Measurements from ENCODE around the gene SOST.

The SOST gene

DNA sequence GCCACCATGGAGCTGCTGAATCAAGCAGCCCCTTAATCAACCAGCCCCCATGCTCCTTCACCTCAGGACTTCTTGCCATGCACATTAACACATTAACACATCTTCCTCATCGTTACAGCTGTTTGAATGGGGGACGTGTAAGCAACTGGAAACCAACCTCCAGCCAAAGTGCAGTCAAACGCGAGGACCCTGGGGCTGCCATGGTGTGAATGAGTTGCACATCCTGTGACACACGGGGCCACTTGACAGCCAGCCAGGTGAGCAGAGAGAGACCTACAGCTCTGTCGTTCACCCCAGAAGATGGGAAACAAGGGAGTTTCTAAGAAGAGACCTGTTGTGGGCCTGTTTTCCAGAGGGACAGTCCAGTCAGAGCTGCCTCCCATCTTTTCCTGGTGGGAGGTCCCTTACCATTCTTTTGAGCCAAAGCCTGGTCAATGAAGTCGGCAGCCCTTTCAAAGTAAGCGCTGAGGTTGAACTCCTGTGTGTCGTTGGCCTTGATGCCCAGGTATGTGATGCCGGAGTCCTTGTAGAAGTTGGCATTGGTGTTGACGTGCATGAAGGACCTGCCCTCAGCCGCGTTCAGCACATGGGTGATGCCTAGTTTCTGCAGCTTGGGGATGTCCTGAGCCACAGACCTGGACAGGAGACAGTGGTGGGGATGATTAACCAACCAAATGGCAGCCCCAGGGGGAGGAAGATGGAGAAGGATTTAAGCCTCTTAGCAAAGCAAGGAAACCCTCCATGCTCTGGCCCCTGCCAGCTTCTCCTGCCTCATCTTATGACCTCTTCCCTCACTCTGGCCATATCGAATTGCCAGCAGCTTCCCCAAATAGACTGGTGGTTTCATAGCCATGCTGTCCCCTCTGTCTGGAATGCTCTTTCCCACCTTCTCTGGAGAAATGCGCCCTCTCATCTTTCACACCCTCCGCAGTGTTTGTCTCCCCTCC, 16.0 kb upstream of the SOST start:
- DNase-seq: no peak

DNA sequence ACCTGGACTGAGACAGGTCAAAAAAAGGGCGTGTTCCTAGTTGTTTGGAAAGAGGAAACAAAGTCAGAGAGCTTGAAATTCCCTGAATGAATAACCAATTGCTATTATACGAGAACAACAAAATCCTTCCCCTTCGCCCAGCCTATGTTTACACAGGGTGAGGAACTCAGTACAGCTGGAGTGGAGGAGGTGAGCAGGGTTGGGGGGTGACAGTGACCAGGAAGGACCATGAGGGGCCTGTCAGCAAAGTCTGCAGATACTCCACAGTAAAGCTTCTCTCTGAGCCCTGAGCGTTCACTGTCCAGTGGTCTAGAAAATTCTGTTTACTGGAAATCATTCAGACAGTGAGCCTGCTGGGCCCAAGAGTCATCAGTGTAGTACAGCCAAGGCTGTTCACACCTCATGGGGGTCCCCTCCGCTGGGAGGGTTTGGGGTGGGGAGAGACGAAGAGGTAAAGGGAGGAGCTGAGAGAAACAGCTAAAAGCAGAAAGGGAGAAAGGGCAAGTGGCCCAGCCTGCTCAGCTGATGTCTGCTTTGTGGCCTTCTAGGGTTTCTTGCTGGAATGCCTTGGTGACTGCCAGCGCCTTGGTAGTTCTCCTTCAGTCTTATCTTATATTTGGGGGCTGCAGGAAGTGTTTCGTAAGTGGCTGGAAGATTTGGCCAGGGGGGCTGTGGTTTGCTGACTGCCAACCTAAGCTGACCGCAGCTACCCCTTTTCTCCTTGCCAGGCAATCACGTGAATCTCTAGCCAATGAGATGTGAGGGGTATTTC, 14.5 kb upstream of the SOST start:
- DNase-seq: no peak

DNA sequence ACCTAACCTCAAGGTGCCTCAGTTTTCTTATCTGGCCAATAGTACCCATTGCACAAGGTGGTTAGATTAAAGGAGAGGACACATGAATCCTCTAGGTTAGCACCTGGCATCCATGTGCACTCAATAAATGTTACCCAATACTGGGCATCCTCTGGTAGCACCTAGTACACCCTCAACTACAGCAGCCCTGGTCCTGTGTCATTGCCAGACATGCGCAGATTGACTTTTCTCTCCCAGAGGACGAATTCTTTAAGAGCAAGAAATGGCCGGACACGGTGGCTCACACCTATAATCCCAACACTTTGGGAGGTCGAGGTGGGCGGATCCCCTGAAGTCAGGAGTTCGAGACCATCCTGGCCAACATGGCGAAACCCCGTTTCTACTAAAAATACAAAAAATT, 12.9 kb upstream of the SOST start:
- DNase-seq: no peak

DNA sequence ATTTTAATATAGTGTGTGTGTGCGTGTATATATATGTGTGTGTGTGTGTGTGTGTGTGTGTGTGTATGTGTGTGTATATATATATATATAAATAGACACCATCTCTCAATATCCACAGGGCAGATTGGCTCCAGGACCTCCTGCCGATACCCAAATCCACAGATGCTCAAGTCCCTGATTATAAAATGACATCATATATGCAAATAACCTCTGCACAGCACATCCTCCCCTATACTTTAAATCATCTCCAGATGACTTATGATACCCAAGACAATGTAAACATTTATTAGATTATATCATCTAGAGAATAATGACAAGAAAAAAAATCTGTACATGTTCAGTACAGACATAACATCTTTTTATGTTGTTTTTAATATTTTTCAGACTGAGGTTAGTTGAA, 12.4 kb upstream of the SOST start:
- DNase-seq: no peak

DNA sequence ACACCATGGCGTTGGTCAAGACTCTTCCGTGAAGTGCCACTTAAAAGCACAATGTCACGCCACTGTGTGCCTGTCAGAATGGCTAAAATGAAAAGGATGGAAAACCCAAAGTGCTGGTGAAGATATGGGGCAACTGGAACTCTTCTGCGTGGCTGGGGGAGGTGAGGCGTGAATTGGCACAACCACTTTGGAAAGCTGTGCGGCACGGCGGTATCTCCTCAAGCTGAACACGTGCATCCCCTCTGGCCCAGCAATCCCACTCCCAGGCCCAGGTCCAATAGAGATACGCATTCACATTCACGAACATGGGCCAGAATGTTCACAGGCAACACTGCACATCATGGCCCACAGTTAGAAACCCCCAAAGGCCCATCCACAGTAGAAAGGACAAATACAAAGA, 11.3 kb upstream of the SOST start:
- DNase-seq: no peak

DNA sequence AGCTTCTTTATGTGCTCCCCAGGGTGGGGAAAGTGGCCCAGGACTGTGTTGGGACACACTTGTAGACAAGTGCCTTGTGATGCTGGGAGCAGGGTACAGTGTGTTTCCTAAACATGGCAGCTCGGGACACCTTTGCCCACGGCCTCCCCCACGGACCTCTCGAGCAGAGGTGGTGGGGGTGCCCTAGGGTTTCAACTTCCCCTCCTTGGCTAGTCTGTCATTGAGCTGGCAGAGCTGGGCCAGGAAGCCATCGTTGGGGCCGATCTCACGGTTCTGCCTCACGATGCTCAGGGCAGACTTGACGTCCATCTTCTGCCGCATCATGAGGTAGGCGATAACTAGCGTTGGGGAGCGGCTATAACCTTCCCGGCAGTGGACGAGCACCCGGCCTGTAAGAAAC, 10.8 kb upstream of the SOST start:
- DNase-seq: no peak

DNA sequence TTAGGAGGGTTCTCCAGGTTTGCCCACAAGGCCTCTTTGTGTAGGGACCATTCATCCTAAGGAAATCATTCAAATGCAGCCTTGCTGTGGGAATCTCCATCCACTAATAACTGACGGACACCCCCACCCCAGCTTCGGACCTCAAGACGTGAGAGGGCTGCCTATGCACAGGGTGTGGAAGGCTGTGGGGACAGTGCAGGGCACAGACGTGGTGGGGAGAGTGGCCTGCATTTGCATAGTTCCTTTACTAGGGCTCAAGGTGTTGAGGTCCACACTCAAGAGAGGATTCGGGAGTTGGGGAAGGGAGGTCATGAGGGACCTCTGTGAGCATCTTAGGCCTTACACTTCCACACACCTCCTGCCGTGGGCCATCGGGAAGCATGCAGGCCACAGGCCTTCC, 10.4 kb upstream of the SOST start:
- DNase-seq: no peak

DNA sequence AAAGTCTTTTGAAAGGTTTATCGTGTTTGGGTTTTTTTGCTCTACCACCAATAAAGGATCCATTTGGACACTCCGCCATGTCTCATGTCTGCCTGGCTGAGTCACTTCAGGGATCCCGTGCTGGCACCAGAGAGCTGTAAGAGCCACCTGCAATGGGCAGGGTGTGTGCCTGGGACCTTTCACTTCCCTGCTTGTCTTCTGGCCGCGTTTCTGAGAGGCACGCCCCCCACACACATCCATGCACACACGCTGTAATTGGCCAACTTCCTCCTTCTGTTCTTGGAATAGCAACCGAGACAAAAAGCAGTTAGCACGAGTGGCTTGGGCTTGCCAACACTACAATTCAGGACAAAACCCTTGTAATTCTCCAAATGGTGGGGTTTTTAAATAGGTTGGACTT, 9.8 kb upstream of the SOST start:
- DNase-seq: no peak

DNA sequence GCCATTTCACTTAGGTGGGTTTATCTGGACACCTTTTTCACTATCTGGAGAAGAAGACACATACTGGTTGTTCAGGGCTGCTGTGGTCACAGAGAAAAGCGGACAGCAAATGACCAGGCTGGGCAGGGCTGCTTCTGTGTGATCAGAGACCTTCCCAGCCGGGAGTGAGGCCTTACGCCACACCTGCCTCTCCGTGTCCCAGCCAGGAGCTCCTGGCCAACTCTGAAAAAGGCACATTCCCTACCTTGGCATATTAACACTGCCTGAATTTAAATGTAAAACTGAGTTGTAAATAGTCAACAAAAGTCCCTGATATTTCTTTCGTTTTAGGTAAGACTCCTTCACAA, 9.1 kb upstream of the SOST start:
- DNase-seq: no peak

DNA sequence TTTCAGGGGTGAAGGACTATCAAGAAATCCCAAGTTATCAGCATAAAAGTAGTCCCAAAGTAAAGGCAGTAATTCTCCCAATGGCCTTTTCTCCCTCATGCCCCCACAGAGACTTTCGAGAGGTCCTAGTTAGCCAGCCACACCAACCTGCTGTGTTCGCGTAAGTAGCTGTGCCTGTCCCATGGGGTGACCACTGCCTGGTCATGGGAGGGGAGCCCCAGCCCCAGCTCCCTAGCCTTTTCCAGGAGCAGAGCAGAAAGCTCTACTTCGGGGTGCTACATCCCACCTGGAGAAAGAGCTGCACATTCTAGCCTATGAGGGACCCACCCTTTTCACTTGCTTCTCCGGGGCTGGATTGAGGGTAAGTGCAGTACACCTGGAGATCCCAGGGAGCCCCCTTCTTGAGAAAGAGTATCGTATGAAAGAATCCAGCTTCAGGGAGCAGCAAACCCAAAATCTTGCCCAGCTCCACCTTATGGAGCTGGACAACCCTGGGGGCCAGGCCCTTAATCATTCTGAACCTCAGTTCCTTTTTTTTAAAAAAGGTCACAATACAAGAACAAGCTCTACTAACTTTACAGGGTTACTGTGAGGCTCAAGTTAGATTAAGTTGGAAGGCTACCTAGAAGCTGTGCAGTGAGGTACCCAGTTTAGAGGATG, 8.6 kb upstream of the SOST start:
- DNase-seq: no peak

DNA sequence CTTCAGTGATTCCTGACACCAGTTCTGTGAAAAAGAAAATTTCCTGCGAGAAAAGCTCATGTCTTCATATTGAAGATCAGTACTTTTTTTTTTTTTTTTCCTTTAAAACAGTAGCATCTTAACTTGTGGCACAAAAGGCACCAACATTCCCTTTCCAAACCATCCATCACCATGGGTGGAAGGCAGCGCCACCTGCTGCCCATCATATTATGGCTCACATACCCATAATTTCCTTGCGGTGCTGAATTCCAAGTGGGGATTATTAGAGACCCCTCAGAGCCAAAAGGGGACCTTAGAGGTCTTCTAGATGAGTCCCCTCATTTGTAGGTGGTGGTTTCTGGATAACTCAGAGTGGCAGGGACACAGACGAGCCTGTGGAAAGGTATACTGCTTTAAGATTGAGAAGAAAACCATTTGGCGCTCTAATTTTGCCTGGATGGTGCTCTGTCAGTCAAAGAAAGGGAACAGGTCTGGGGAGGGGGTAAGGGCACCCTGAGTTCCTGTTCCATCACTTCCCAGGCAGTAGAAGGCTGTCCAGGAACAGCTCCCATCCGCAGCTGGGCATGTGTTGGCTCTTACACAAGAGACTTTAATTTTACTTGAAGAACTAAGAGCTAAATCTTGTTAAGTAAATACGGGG, 7.9 kb upstream of the SOST start:
- peak; percentile 21 for DNase-seq

DNA sequence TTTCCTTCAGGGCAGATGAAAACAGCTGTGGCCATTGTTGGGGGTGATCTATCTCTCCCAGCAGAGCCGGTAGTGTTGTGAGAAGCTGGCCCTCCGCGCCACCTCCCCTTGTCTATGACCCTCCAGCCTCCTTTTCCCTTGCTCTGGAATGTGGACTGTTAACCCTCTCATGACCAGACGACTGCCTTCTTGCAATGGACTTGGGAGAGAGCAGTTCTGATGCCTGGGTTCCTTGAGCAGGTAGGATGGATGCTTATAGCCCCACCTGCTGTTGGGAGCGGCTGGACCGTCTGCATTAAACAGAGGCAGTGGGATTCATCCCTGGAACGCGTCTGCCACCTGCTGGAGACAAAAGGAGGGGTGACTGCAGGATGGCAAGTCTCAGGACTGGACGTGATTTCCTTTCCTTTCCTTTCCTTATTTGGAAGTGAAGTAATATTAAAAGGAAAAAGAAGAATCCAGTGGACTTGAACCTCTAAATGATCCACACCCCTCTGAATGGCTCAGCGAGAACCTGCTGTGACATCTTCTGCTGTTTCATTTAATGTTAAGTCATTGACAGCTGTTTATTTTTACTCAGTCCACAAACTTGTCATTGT, 1.8 kb upstream of the SOST start:
- DNase-seq: peak; percentile 75

DNA sequence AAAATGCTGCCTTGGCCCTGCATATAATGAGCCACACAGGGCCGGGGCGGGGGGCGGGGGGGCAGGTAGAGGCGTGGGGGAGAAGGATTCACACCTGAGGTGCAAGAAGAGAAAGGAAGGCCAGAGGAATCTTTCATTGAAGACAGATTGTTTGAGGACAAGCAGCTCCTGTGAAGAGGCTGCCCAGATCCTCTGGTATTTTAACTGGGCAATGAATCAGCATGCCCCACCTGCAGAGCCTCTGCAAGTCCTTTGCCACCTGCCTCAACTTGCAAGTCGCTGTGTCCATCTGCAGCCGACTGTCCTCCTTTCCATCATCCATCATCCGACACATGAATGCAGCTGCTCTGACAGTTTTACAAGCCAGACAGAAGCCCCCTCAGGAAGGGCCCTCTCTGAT, 1.2 kb upstream of the SOST start:
- DNase-seq: no peak

DNA sequence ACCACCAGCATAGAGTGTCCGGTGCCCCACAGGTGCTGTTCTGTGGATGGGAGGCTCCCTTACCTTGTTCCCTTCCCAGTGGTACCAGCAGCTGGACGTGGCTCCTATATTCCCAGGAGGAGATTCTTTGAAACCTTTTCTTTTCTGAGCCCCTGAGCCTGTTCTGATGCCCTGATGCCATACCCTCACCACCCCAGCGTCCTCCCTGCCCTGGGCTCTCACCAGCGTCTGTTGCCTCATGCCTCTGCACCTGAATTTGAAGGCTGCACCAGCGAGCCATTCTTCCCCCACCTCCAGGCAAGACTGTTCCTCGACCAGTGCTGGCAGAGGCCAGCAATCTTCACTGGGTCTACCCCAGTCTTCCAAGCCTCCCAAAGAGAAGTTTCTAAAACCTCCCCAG, 505 bp downstream of the SOST start:
- DNase-seq: no peak

DNA sequence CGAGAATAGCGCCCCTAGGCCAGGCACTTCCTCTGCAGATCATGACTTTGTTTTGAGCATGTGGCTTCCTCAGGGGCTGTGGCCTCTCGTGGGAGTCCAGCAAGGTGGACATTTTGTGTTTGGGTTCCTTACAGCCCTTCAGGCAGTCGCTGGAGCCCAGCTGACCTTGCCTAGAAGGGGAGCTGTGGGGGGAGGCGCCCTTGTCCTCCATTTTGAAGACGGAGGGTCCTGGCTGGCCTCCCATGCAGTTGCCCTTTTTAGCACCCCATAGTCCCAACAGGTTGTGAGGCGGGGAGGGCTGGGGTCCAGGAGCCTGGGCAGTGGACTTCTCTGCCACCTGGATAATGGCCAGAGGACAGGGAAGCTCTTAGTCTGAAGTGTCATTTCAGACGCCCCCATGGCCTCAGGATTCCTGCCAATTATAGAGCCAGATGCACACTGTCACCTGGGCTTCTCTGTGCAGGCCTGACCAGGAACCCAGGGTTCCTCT, 1.4 kb downstream of the SOST start:
- no peak for DNase-seq

DNA sequence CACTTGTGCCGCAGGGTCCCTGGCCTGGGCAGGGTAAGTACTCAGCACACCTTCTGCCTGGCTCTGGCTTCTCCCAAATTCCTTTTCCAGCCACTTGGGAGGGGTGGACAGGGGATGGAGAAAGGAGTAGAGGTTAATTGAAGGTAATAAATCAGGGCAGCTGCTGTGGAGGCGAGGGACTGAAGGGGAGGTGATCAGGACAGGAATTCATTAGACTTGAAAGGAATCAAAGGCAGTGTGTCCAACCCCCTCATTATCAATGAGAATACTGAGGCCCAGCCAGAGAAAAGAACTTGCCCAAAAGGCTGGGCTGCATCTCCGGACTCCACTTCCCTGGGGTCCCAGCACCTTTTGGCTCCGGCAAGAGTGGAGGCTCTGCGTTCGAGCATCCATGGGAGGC, 2.4 kb downstream of the SOST start:
- no peak for DNase-seq

DNA sequence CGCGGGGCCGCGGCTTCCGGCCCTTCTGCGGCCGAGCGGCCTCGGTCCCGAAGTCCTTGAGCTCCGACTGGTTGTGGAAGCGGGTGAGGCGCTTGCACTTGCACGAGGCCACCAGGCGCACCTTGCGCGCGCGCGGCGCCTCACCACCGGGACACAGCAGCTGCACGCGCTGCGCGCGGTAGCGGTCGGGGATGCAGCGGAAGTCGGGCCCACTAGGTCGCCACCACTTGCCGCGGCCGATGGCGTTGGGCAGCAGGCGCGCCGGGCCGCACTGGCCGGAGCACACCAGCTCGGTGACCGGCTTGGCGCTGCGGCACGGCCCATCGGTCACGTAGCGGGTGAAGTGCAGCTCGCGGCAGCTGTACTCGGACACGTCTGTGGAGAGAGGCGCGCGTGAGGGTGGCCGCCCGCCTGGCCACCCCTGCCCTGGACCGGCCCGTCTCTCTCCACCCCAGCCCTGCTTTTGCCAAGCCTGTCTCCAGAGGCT, 3.2 kb downstream of the SOST start:
- DNase-seq: no peak

DNA sequence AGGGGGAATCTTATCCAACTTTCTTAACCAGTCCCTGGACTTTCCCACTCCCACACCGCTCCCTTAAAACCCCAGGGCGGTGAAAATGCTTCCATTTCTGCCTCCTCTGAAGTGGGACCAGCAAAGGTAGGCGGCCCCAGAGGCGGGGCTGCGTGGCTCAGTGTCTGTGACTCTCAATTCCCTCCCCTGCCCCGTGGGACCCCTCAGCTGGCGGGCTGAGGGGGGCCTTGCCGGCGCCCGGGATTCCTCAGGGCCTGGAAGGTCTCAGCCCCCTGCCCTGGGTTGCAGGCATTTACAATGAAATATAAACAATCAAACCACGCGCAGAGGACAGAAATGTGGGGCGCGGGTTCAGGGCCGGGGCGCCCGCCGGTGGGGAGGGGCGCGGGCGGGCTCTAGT, 3.6 kb downstream of the SOST start:
- no peak for DNase-seq

DNA sequence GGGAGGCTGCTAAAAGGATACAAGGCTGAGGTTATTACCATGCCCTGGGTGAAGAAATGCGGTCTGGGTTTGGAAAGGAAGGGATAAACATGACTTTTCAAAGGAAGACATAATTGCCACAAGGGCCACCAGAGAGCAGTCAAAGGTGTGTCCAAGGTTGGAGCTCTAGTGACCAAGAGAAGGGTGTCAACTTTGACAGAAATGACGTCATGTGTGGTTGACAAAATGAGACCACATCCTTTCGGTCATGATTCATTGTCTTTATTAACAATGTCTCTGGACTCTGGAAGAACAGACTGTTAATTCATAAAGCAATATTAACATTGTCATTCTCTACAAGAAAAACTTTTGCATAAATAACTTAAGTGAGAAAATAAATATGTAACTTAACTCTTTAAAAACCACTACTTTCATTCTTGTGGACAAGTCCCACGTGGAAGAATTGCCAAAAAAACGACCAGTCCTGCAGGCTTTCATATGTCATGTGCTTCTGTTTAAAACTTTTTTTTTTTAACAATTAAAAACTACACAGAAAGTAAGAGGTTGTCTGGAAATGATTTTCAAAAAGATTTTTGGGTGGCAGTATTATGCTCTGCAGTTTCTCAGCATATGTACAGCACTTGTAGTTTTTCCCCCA, 5.0 kb downstream of the SOST start:
- no peak for DNase-seq

DNA sequence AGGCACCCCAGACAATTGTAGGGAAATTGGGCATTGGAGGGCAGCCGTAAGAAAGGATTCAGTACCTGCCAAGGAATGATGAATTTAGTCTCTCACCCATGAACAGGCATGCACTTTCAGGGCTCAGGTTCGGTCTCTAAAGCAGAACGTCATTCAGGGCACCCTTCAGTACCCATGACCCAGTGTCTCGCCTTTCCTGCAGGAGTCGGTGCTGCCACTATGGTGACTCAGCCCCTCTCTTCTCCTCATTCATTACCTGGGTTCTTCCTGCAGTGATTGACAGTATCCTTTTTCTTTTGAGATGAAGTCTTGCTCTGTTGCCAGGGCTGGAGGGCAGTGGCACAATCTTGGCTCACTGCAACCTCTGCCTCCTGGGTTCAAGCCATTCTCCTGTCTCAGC, 8.4 kb downstream of the SOST start:
- no peak for DNase-seq

DNA sequence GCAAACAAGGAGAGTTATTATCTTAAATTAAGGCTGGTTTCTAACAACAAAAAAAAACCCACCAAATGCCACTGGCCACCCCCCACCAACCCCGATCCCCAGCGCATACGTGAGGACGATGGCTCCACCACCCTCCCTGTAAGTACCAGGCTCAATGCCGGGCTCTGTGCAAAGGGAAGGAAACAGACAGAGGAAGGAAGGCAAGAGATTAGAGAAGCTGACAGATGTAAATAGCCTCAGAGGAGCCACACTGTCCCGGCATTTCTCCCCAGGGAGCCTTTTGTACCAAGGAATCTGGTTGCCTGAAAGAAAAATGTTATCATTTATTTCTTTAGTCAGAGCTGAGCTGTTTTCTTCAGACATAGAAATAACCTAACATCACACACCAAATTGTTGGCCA, 13.1 kb downstream of the SOST start:
- no peak for DNase-seq

DNA sequence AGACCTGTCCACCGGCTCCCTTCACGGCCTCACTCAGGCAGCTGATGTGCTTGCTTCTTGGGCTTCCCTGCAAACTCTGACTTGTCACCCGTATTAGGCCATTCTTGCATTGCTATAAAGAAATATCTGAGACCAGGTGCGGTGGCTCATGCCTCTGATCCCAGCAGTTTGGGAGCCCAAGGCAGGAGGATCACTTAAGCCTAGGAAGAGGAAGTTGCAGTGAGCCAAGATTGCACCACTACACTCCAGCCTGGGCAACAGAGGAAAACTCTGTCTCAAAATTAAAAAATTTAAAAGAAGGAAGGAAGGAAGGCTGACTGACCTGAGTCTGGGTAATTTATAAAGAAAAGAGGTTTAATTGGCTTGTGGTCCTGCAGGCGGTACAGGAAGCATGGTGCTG, 17.0 kb downstream of the SOST start:
- no peak for DNase-seq

All from activated effector memory CD4-positive, alpha-beta T cell treated with Interleukin-2 at 50 U/mL for 16 hours (primary cell).